ENCODE data around the gene CBX7. TPM values are rescaled to one million over a fixed set of nuclear protein-coding genes. Genes with fewer than 3 reads are reported as not detected.

Gene CBX7
- total and polyA plus RNA-seq, 2 of the 4 experiments (the other 2 are of a cell fraction): 0.90 to 3.6 TPM

GRCh38 chr22:39177456-39177775, 24.9 kb upstream of the CBX7 start:
- no TSS peak for BruUV-seq (replicated peaks)
- H2BK20ac ChIP-seq (ENCODE audit: low read depth, low read length): peak overlapping the region; percentile 100
- peak overlapping the region; percentile 22 for H3K18ac ChIP-seq (ENCODE audit: low read depth, low read length)
- ChIA-PET CTCF (no interaction called here), POLR2A (ENCODE audit: unreplicated experiment) (no interaction called here)
- peak overlapping the region; percentile 100 for H3K4ac ChIP-seq (ENCODE audit: low read depth, low read length)
- H2AK9ac ChIP-seq (replicated peaks; ENCODE audit: low read depth, low read length, poor library complexity): peak overlapping the region; percentile 48
- H3K4me2 ChIP-seq (ENCODE audit: low read depth, low read length): no peak overlapping the region
- H3K79me1 ChIP-seq (ENCODE audit: low read depth in 1 of 2, low read length in 2 of 2): peaks cover 0 to 16% of the 10 kb centered on the region in 2 experiments; a peak in 2 of 4 replicates
- peak overlapping the region; percentile 93 for H2BK15ac ChIP-seq (ENCODE audit: low read depth, low read length)
- H2BK120ac ChIP-seq (ENCODE audit: low read depth, low read length): peak overlapping the region; percentile 100
- H4K8ac ChIP-seq (ENCODE audit: low read depth in 2 of 2, low read length in 2 of 2): peak overlapping the region; percentile 84 to 97
- DNase-seq: no peak
- ATAC-seq (ENCODE audit: low read depth): no peak
- intact Hi-C loops (cut with micrococcal nuclease): loop anchor here (10.0 kb wide), 1 partner anchor 317 kb away; no protein-coding TSS in a partner anchor
- no peak overlapping the region for H3K4me3 ChIP-seq (ENCODE audit: insufficient read depth, low read depth, low read length)
- H2AFZ ChIP-seq (replicated peaks; ENCODE audit: low read length, poor library complexity): peak overlapping the region; percentile 83
- H3K23ac ChIP-seq (ENCODE audit: low read depth, low read length): peak overlapping the region; percentile 55; the same call in 1 of the 2 replicates
- peak overlapping the region; percentile 68 for H2BK5ac ChIP-seq (ENCODE audit: low read depth, low read length, poor library complexity, severe bottlenecking)
- peak overlapping the region; percentile 100 for H4K91ac ChIP-seq (ENCODE audit: insufficient read depth, low read depth, low read length)
- no peaks in the 10 kb centered on the region for H4K20me1 ChIP-seq (ENCODE audit: insufficient read depth, low read length)
- 0 out of 2 replicates have a peak, but pooled peaks cover 3% of the 10 kb centered on the region for H3K9me3 ChIP-seq (ENCODE audit: control insufficient read depth, insufficient read depth, low read length)
- in situ Hi-C loops (cut with MboI; ENCODE audit: low sequenced_read_pairs): no loop called here
- no peaks in the 10 kb centered on the region for H3K27me3 ChIP-seq (ENCODE audit: control insufficient read depth, insufficient read depth, low read length)
- WGBS, 2 experiments (ENCODE audit: extremely low coverage in 2 of 2, insufficient read length in 1 of 2): no CpG with 5 or more reads among the region's 2 CpGs
- peak overlapping the region; percentile 97 for H2AK5ac ChIP-seq (ENCODE audit: low read depth, low read length)
- dilution Hi-C loops (cut with HindIII; ENCODE audit: low sequenced_read_pairs, unreplicated experiment): no loop called here
- H3K27ac ChIP-seq (ENCODE audit: insufficient read depth, low read length): peak overlapping the region; percentile 42; the same call in 1 of the 2 replicates
- peaks cover 35% of the 10 kb centered on the region for H3K9me1 ChIP-seq (ENCODE audit: insufficient read depth, low read length)
- H3K14ac ChIP-seq (replicated peaks; ENCODE audit: low read depth, low read length): peak overlapping the region; percentile 82
- H3K56ac ChIP-seq (ENCODE audit: extremely low read depth, insufficient read depth, low read length): no peak overlapping the region; the same call in 1 of the 2 replicates
- no peaks in the 10 kb centered on the region for H3K36me3 ChIP-seq (ENCODE audit: control insufficient read depth, insufficient read depth, low read length)
- TF ChIP-seq FOS (IDR thresholded peaks at IDR 0.05; ENCODE audit: low read depth, low read length) (no peak), CEBPB (IDR thresholded peaks at IDR 0.05; ENCODE audit: low read depth, low read length) (no peak), RAD21 (IDR thresholded peaks at IDR 0.05; ENCODE audit: low read length) (no peak), BHLHE40 (IDR thresholded peaks at IDR 0.05; ENCODE audit: low read depth, low read length) (no peak), RCOR1 (IDR thresholded peaks at IDR 0.05; ENCODE audit: insufficient replicate concordance, low read length) (no peak), USF2 (IDR thresholded peaks at IDR 0.05; ENCODE audit: low read depth, low read length) (no peak), MXI1 (IDR thresholded peaks at IDR 0.05; ENCODE audit: borderline replicate concordance, low read depth, low read length) (no peak), SMC3 (IDR thresholded peaks at IDR 0.05; ENCODE audit: low read depth, low read length) (no peak), ELK1 (IDR thresholded peaks at IDR 0.05; ENCODE audit: borderline replicate concordance, low read depth, low read length) (no peak), MAZ (IDR thresholded peaks at IDR 0.05; ENCODE audit: borderline replicate concordance, low read depth, low read length) (no peak), CHD1 (IDR thresholded peaks at IDR 0.05; ENCODE audit: low read depth, low read length) (no peak), NFE2L2 (IDR thresholded peaks at IDR 0.05; ENCODE audit: low read depth, low read length) (no peak), POLR2A (IDR thresholded peaks at IDR 0.05; ENCODE audit: low read depth, low read length) (no peak), RFX5 (IDR thresholded peaks at IDR 0.05; ENCODE audit: low read depth, low read length) (no peak)
- no peak overlapping the region for H3K9ac ChIP-seq (ENCODE audit: low read depth, low read length)
- H3K4me1 ChIP-seq (ENCODE audit: control insufficient read depth, insufficient read depth, low read length): peaks cover 36% of the 10 kb centered on the region
- H4K5ac ChIP-seq (ENCODE audit: low read depth, low read length): peak overlapping the region; percentile 85

Data from IMR-90 (cell line).